D721Med (cell line): ENCODE data around the gene LTO1.

Source experiments
- DNase-seq: peaks from one replicate; pipeline ENCODE4 v3.0.0; 2011; ENCODE audit warnings: low spot score; ENCODE audit not compliant: insufficient read length
- FAIRE-seq: peaks from 2 replicates; lab custom pipeline; 2011; peaks lifted over from hg19 to GRCh38; lab: Jason Lieb, UNC
- TF ChIP-seq, protein P1 (sequence below): IDR thresholded peaks from 2 replicates; pipeline ENCODE4 v1.5.1; 2012; ENCODE audit warnings: mild to moderate bottlenecking, control low read depth; ENCODE audit not compliant: insufficient read depth; ENCODE audit errors: missing control alignments

The LTO1 gene, protein sequence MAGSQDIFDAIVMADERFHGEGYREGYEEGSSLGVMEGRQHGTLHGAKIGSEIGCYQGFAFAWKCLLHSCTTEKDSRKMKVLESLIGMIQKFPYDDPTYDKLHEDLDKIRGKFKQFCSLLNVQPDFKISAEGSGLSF

DNA sequence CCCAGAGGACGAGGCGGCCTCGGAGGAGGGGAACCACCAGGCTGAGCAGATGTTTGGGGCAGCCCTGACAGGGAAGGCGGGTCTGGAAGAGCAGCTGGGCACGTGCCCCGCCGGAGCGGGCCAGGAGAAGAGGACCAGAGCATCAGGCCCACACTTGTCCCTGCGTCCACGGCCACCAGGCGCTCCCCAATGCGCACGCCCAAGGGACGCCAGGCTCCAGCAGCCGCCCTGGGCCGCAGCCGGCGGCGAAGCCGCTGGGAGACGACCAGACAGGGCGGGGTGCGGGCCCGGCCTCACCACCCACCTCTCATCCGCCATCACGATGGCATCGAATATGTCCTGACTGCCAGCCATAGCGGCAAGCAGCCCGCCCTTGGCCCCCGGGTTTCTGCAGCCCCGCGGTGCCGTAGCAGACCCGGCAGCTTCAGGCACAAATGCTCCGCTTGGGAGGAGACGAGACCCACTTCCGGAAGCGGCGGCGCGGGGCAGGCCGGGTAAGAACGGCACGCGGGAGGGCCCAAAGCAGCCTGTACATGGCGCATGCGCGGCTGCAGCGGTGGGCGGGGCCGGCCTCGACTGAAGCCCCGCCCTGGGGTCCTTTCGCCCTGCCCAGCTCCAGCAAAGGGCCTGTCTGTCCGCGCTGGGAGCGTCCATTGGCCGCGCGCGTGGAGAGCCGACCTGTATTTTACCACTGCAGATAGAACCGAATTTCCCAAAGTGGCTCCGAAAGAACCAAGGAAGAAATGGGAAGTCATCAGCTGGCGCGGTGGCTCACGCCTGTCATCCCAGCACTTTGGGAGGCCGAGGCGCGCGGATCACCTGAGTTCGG, at the start of gene LTO1:
LTO1 (minus strand) TSS at position 468 of the 829 bp plus-strand sequence; CDS start at position 354, 114 bp downstream.
- DNase-seq (peak; percentile 98), FAIRE-seq (no peak)
- TF ChIP-seq, protein P1, sequence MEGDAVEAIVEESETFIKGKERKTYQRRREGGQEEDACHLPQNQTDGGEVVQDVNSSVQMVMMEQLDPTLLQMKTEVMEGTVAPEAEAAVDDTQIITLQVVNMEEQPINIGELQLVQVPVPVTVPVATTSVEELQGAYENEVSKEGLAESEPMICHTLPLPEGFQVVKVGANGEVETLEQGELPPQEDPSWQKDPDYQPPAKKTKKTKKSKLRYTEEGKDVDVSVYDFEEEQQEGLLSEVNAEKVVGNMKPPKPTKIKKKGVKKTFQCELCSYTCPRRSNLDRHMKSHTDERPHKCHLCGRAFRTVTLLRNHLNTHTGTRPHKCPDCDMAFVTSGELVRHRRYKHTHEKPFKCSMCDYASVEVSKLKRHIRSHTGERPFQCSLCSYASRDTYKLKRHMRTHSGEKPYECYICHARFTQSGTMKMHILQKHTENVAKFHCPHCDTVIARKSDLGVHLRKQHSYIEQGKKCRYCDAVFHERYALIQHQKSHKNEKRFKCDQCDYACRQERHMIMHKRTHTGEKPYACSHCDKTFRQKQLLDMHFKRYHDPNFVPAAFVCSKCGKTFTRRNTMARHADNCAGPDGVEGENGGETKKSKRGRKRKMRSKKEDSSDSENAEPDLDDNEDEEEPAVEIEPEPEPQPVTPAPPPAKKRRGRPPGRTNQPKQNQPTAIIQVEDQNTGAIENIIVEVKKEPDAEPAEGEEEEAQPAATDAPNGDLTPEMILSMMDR: no peak

DNA sequence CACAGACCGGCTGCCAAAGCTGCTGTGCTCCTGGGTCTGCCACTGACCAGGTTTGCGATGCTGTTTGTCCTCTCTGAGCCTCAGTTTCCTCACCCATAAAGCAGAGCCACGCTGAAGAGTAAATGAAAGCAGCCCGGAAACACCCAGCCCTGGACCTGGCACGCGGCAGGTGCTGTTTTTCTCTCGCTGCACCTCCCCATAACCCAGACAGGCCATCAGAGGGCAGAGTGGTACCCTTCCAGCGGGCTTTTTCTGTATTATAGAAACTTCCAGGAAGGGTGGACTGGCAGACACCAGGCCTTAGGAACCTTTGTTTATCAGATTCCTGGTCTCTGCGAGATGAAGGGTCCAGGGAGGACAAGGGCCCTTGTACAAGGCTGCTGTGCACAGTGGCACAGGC, 46.6 kb upstream of the LTO1 start:
- no peak for FAIRE-seq
- no peak for DNase-seq
- TF ChIP-seq, protein P1: no peak

DNA sequence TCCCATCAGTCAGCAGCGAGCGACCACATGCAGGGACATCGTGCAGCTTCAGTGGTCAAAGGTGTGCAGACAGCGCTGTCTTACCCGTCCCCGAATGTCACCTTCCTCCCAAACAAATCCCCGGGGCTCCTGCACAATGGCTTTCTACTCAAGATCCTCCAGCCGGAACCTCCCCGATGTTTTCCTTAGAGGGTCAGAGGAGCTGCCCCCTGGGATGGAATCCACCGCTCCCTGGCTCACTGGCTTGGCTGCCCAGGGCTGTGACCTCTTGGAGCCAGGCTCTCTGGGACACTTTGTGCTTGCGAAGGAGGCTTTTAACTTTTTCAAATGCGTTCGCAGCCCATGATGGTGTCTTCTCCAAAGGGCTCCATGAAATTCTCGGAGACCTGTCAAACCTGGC, 46.0 kb upstream of the LTO1 start:
- TF ChIP-seq, protein P1: no peak
- FAIRE-seq (no peak), DNase-seq (no peak)

DNA sequence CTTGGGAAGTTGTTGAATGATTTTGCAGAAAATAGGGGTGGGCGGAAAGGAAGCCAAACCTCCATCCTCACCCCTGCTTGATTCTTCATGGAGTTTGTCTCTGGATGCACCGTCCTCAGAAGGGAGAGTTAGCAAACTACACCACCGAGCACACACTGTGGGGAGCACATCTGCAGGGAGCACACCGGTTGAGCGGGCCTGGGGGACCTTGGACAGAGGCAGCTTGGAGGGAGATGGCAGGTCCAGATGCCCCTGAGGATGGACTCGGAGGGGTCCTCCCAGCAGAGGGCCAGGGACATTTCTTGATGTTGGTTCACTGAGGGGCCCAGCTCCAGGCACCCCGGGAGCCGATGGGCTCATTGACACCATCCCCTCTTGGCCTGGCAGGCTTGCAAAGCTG, 43.8 kb upstream of the LTO1 start:
- TF ChIP-seq, protein P1: no peak
- FAIRE-seq: no peak

DNA sequence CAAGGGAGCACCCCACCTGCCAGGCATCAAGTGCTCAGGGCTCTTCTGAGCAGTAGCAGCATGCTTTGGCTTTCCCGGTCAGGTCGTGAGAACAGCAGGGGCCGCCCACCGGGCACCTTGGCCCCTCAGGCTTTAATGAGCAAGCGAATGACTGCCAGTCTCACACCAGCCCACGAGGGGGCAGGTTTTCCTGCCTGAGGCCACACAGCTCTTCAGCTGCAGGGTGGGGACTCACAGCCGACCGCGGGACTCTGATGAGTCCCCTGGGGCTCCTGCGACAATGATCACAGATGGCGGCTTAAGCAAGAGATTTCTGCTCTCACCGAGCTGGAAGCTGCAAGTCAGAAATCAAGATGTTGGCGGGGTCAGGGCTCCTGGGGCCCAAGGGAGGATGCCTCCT, 43.0 kb upstream of the LTO1 start:
- FAIRE-seq: no peak
- peak; percentile 87 for DNase-seq
- TF ChIP-seq, protein P1: peak; percentile 73

More for the DNA sequence above, 43.8 kb upstream of the LTO1 start:
- no peak for DNase-seq

DNA sequence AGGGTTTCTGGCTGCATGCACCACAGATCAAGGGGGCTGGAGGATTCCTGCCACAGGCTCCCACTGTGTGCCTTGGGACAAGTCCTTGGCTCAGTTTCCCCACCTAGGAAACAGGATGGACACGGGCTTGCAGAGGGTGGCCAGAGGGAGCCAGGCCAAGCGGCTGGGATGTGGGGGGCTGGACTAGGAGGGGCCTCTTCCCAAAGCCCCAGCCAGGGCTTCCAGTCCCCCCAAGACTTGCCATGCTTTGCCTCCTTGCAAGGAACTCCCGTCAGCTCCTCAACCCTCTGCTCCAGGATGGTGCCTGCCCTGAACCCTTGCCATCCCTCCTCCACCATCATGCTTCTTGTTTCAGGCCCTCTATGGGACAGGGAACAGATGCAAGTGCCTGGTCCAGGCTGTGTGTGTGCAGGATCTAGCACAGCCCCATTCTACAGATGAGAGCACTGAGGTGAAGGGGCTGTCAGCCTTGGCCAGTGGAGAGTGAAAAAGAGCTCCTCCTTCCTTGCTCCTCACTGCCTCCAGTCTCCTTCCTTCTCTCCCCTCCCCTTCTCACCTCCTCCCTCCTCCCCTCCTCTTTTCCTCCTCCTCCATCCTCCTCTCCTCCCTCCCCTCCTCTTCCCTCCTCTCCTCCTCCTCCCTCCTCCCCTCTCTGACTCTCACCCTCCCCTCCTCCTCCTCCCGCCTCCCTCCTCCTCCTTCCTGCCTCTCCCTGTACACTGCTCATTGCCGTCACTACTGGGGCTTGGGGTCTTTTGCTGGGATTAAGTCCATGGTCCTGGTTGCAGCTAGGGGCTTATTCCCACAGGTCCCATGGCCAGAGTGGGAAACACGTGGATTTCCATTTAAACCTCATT, 42.0 kb upstream of the LTO1 start:
- TF ChIP-seq, protein P1: no peak
- FAIRE-seq (no peak), DNase-seq (no peak)
